Astrocyte (in vitro differentiated cells and primary cell): ENCODE results near the gene DOCK2. TPM values are rescaled to one million over a fixed set of nuclear protein-coding genes. Genes with fewer than 3 reads are reported as not detected.

Experiments used
- DNase-seq: peaks from one replicate; pipeline ENCODE4 v3.0.0-alpha.2; 2010; ENCODE audit warnings: low read depth
- FAIRE-seq: peaks from 2 replicates; lab custom pipeline; 2011; peaks lifted over from hg19 to GRCh38; lab: Jason Lieb, UNC
- H2AFZ ChIP-seq: 2 replicates; pipeline ENCODE4 v1.6.0; 2012; ENCODE audit warnings: low read depth, low read length, inconsistent platforms
- H3K27ac ChIP-seq: 2 replicates; pipeline ENCODE4 v1.5.1; 2011; ENCODE audit warnings: low read depth, low read length, inconsistent platforms
- H3K27me3 ChIP-seq: 2 replicates; pipeline ENCODE4 v1.6.0; 2011; ENCODE audit warnings: low read length, inconsistent platforms; ENCODE audit not compliant: insufficient read depth
- H3K36me3 ChIP-seq: 2 replicates; pipeline ENCODE4 v1.5.1; 2011; ENCODE audit warnings: low read length, inconsistent platforms; ENCODE audit not compliant: insufficient read depth
- H3K4me1 ChIP-seq: 2 replicates; pipeline ENCODE4 v1.5.1; 2011; ENCODE audit warnings: low read length, inconsistent platforms; ENCODE audit not compliant: insufficient read depth
- H3K4me2 ChIP-seq: 2 replicates; pipeline ENCODE4 v1.6.0; 2012; ENCODE audit warnings: low read length, inconsistent platforms
- H3K4me3 ChIP-seq: 2 replicates; pipeline ENCODE4 v1.5.1; 2011; ENCODE audit warnings: low read depth, mild to moderate bottlenecking, low read length, inconsistent platforms; ENCODE audit not compliant: insufficient read depth
- H3K79me2 ChIP-seq: 2 replicates; pipeline ENCODE4 v1.6.0; 2012; ENCODE audit warnings: mild to moderate bottlenecking, low read length, inconsistent platforms; ENCODE audit not compliant: insufficient read depth
- H3K9ac ChIP-seq: 2 replicates; pipeline ENCODE4 v1.6.0; 2012; ENCODE audit warnings: mild to moderate bottlenecking, low read length, inconsistent platforms
- H3K9me3 ChIP-seq: 2 replicates; pipeline ENCODE4 v1.5.1; 2012; ENCODE audit warnings: low read depth, mild to moderate bottlenecking, low read length, inconsistent platforms; ENCODE audit not compliant: insufficient read depth
- H4K20me1 ChIP-seq: 2 replicates; pipeline ENCODE4 v1.6.0; 2012; ENCODE audit warnings: low read length, inconsistent platforms; ENCODE audit not compliant: insufficient read depth
- H3K27ac Mint-ChIP-seq: one replicate; pipeline ENCODE4 v1.8.0; 2021; ENCODE audit warnings: mild to moderate bottlenecking, mixed read lengths; ENCODE audit not compliant: unreplicated experiment
- H3K27me3 Mint-ChIP-seq: one replicate; pipeline ENCODE4 v1.8.0; 2021; ENCODE audit warnings: low read depth, mixed read lengths; ENCODE audit not compliant: unreplicated experiment
- H3K36me3 Mint-ChIP-seq: one replicate; pipeline ENCODE4 v1.8.0; 2021; ENCODE audit warnings: low read depth, mixed read lengths; ENCODE audit not compliant: unreplicated experiment
- H3K4me1 Mint-ChIP-seq: one replicate; pipeline ENCODE4 v1.8.0; 2021; ENCODE audit warnings: low read depth, mixed read lengths; ENCODE audit not compliant: unreplicated experiment
- H3K4me3 Mint-ChIP-seq: one replicate; pipeline ENCODE4 v1.8.0; 2021; ENCODE audit warnings: mild to moderate bottlenecking, moderate library complexity, mixed read lengths; ENCODE audit not compliant: unreplicated experiment
- H3K9me3 Mint-ChIP-seq: one replicate; pipeline ENCODE4 v1.8.0; 2021; ENCODE audit warnings: mild to moderate bottlenecking, mixed read lengths; ENCODE audit not compliant: unreplicated experiment
- CTCF ChIP-seq: IDR thresholded peaks from 2 replicates; pipeline ENCODE4 v1.5.1; 2011; ENCODE audit warnings: low read depth, mild to moderate bottlenecking, inconsistent platforms, low read length, moderate library complexity; ENCODE audit not compliant: insufficient read depth
- EZH2 ChIP-seq: IDR thresholded peaks from 2 replicates; pipeline ENCODE4 v1.6.1; 2012; ENCODE audit warnings: mild to moderate bottlenecking, low read length, inconsistent platforms; ENCODE audit not compliant: insufficient read depth
- total RNA-seq: library from RNA; stranded (reverse); gene quantifications from 2 replicates; pipeline ENCODE4 v1.2.1, GENCODE V29; 2021

Gene DOCK2
- total RNA-seq, 1 donor from 2014 or later, result 0.66 TPM

GRCh38 chr5:169847519-169847918 lies 210.4 kb downstream of the DOCK2 start:
- Histone ChIP-seq H3K27me3 (no peaks in the 10 kb centered on the region), H3K36me3 (no peaks in the 10 kb centered on the region), H3K4me3 (no peak overlapping the region), H4K20me1 (no peaks in the 10 kb centered on the region), H3K27ac (no peak overlapping the region), H3K9ac (no peak overlapping the region), H3K9me3 (peaks cover 4% of the 10 kb centered on the region), H3K4me1 (no peaks in the 10 kb centered on the region), H3K4me2 (no peak overlapping the region), H2AFZ (no peak overlapping the region), H3K79me2 (no peaks in the 10 kb centered on the region)
- FAIRE-seq (no peak), DNase-seq (no peak)
- H3K4me3 Mint-ChIP-seq, result no peak overlapping the region
- H3K27me3 Mint-ChIP-seq, result peaks cover 4% of the 10 kb centered on the region
- H3K4me1 Mint-ChIP-seq, result no peaks in the 10 kb centered on the region
- TF ChIP-seq EZH2 (no peak), CTCF (no peak)
- H3K36me3 Mint-ChIP-seq, result peaks cover 4% of the 10 kb centered on the region
- H3K9me3 Mint-ChIP-seq, result peaks cover 11% of the 10 kb centered on the region
- no peak overlapping the region for H3K27ac Mint-ChIP-seq

GRCh38 chr5:169848271-169848670 lies 211.2 kb downstream of the DOCK2 start:
- Mint-ChIP-seq H3K27me3 (peaks cover 4% of the 10 kb centered on the region), H3K4me1 (no peaks in the 10 kb centered on the region), H3K36me3 (peaks cover 4% of the 10 kb centered on the region), H3K9me3 (peaks cover 11% of the 10 kb centered on the region), H3K4me3 (no peak overlapping the region), H3K27ac (no peak overlapping the region)
- no peaks in the 10 kb centered on the region for H3K4me1 ChIP-seq
- H3K9ac ChIP-seq, result no peak overlapping the region
- no peak for DNase-seq
- H3K36me3 ChIP-seq, result no peaks in the 10 kb centered on the region
- no peak overlapping the region for H2AFZ ChIP-seq
- no peaks in the 10 kb centered on the region for H3K27me3 ChIP-seq
- H3K4me3 ChIP-seq, result no peak overlapping the region
- no peak for FAIRE-seq
- TF ChIP-seq CTCF (no peak), EZH2 (no peak)
- no peaks in the 10 kb centered on the region for H4K20me1 ChIP-seq
- H3K4me2 ChIP-seq, result no peak overlapping the region
- H3K79me2 ChIP-seq, result no peaks in the 10 kb centered on the region
- H3K9me3 ChIP-seq, result peaks cover 4% of the 10 kb centered on the region
- H3K27ac ChIP-seq, result no peak overlapping the region

GRCh38 chr5:169848792-169849191 lies 211.7 kb downstream of the DOCK2 start:
- Mint-ChIP-seq H3K36me3 (peaks cover 4% of the 10 kb centered on the region), H3K9me3 (peaks cover 11% of the 10 kb centered on the region), H3K4me3 (no peak overlapping the region), H3K4me1 (no peaks in the 10 kb centered on the region), H3K27me3 (peaks cover 4% of the 10 kb centered on the region), H3K27ac (no peak overlapping the region)
- H3K79me2 ChIP-seq, result no peaks in the 10 kb centered on the region
- no peak overlapping the region for H3K9ac ChIP-seq
- no peak overlapping the region for H2AFZ ChIP-seq
- no peaks in the 10 kb centered on the region for H3K36me3 ChIP-seq
- no peak for TF ChIP-seq EZH2
- no peak for TF ChIP-seq CTCF
- H3K27ac ChIP-seq, result no peak overlapping the region
- H3K4me3 ChIP-seq, result no peak overlapping the region
- no peaks in the 10 kb centered on the region for H3K4me1 ChIP-seq
- DNase-seq (no peak), FAIRE-seq (no peak)
- H3K9me3 ChIP-seq, result peaks cover 4% of the 10 kb centered on the region
- no peaks in the 10 kb centered on the region for H3K27me3 ChIP-seq
- no peaks in the 10 kb centered on the region for H4K20me1 ChIP-seq
- no peak overlapping the region for H3K4me2 ChIP-seq
